PC-9 (cell line): ENCODE measurements around the gene SPRR2F. TPM values are rescaled to one million over a fixed set of nuclear protein-coding genes. Genes with fewer than 3 reads are reported as not detected.

Experiments
- Bru-seq: library from RNA; stranded (reverse); fragments of 400-500 nt; gene quantifications from one replicate; lab custom pipeline; 2021; lab: Mats Ljungman, UMichigan
- BruChase-seq, 2 experiments: library from RNA; stranded (reverse); fragments of 400-500 nt; gene quantifications; one replicate each; lab custom pipeline; 2021; lab: Mats Ljungman, UMichigan
- BruUV-seq: library from RNA; stranded (reverse); fragments of 400-500 nt; replicated peaks from 2 replicates; lab custom pipeline; 2021; lab: Mats Ljungman, UMichigan
- CTCF ChIA-PET: fragments of 300-600 bp; sonication (Branson Sonifier 250); formaldehyde crosslinking; loops from one replicate; lab custom pipeline; 2022; ENCODE audit warnings: antibody characterized with exemption; lab: Charles Lee
- POLR2A ChIA-PET: fragments of 300-600 bp; sonication (Branson Sonifier 250); formaldehyde crosslinking; loops from one replicate; lab custom pipeline; 2022; ENCODE audit warnings: antibody characterized with exemption; ENCODE audit not compliant: unreplicated experiment; lab: Charles Lee
- DNase-seq, 2 experiments: peaks; one replicate each; pipeline versions ENCODE4 v3.0.0 to v3.0.0-alpha.2; 2015 to 2022; ENCODE audit warnings: mixed read lengths in 1 of 2
- H2AFZ ChIP-seq: fragments of 200-600 bp; sonication (generic); 2 replicates; pipeline ENCODE4 v1.8.1; 2017; ENCODE audit warnings: antibody characterized with exemption
- H3F3A ChIP-seq: fragments of 200-600 bp; sonication (generic); 2 replicates; pipeline ENCODE4 v1.8.1; 2017; ENCODE audit warnings: antibody characterized with exemption, mild to moderate bottlenecking, low read depth; ENCODE audit not compliant: insufficient read depth
- H3K27ac ChIP-seq: fragments of 200-600 bp; sonication (generic); 2 replicates; pipeline ENCODE4 v1.6.1; 2016; ENCODE audit warnings: mixed run types
- H3K27me3 ChIP-seq: fragments of 200-600 bp; sonication (generic); 2 replicates; pipeline ENCODE4 v1.6.1; 2016; ENCODE audit warnings: low read depth, mixed run types; ENCODE audit not compliant: insufficient read depth
- H3K36me3 ChIP-seq: fragments of 200-600 bp; sonication (generic); 2 replicates; pipeline ENCODE4 v1.6.1; 2016; ENCODE audit warnings: low read depth, mixed run types
- H3K4me1 ChIP-seq: fragments of 200-600 bp; sonication (generic); replicated peaks from 2 replicates; pipeline ENCODE4 v1.6.1; 2016; ENCODE audit warnings: mixed run types; ENCODE audit not compliant: insufficient read depth
- H3K4me2 ChIP-seq: fragments of 200-600 bp; sonication (generic); 2 replicates; pipeline ENCODE4 v1.6.1; 2017; ENCODE audit warnings: mixed run types
- H3K4me3 ChIP-seq: fragments of 200-600 bp; sonication (generic); 2 replicates; pipeline ENCODE4 v1.6.1; 2016; ENCODE audit warnings: mixed run types
- H3K79me2 ChIP-seq: fragments of 200-600 bp; sonication (generic); 2 replicates; pipeline ENCODE4 v1.6.1; 2017; ENCODE audit warnings: low read depth, mixed run types
- H3K9me2 ChIP-seq: fragments of 200-600 bp; sonication (generic); 2 replicates; pipeline ENCODE4 v1.8.1; 2017; ENCODE audit warnings: mild to moderate bottlenecking; ENCODE audit not compliant: insufficient read depth
- H3K9me3 ChIP-seq: fragments of 200-600 bp; sonication (generic); 2 replicates; pipeline ENCODE4 v1.8.1; 2016; ENCODE audit warnings: low read depth; ENCODE audit not compliant: insufficient read depth
- H4K20me1 ChIP-seq: fragments of 200-600 bp; sonication (generic); 2 replicates; pipeline ENCODE4 v1.8.1; 2017; ENCODE audit not compliant: insufficient read depth
- CTCF ChIP-seq: fragments of 200-600 bp; sonication (generic); conservative IDR thresholded peaks from 2 replicates; pipeline ENCODE4 v1.6.1; 2017; ENCODE audit warnings: mixed run types, antibody characterized with exemption, mild to moderate bottlenecking, moderate library complexity
- EZH2 ChIP-seq: fragments of 200-600 bp; sonication (generic); IDR thresholded peaks from 2 replicates; pipeline ENCODE4 v1.8.0; 2017; ENCODE audit warnings: antibody characterized with exemption, low read depth
- intact Hi-C: fragments of 100-400 bp; cut with micrococcal nuclease; formaldehyde crosslinking; loops from one replicate; pipeline ENCODE4 v1.10.0; 2022; ENCODE audit not compliant: unreplicated experiment
- long read RNA-seq: library from polyadenylated mRNA; stranded (forward); transcript quantifications from one replicate; pipeline ENCODE4 v2.0.0, GENCODE V29; 2022
- total RNA-seq: library from RNA; stranded (reverse); gene quantifications from 2 replicates; pipeline ENCODE4 v1.2.3, GENCODE V29; 2021

Gene SPRR2F
- total RNA-seq (not detected in 2 replicates), Bru-seq, nascent RNA (not detected), BruChase-seq, experiment 1, labeled RNA remaining after a 2-hour chase (not detected), BruChase-seq, experiment 2, labeled RNA remaining after a 6-hour chase (not detected)
- long read RNA-seq, result 0 reads

GRCh38 chr1:153113416-153113815 is at the start of gene SPRR2F:
Gene SPRR2F, minus strand, starts transcription at chr1:153113516. Its CDS starts 783 bp downstream, at chr1:153112733.
- no peaks in the 10 kb centered on the region for H3F3A ChIP-seq
- no peaks in the 10 kb centered on the region for H3K9me2 ChIP-seq
- no peak within 1 kb of the TSS for H3K27ac ChIP-seq
- no TSS peak for BruUV-seq
- DNase-seq, result no peak
- CTCF ChIA-PET, result no interaction called here
- no peaks in the 10 kb centered on the region for H3K4me1 ChIP-seq
- no peaks in the 10 kb centered on the region for H3K9me3 ChIP-seq
- H3K4me3 ChIP-seq, result no peak within 1 kb of the TSS
- no peaks in the 10 kb centered on the region for H3K36me3 ChIP-seq
- TF ChIP-seq EZH2, result no peak
- intact Hi-C loops, result no loop called here
- no peak within 1 kb of the TSS for H2AFZ ChIP-seq
- H3K4me2 ChIP-seq, result no peak within 1 kb of the TSS
- H3K79me2 ChIP-seq, result no peaks in the 10 kb centered on the region
- POLR2A ChIA-PET, result no interaction called here
- no peaks in the 10 kb centered on the region for H4K20me1 ChIP-seq
- no peaks in the 10 kb centered on the region for H3K27me3 ChIP-seq

- Histone ChIP-seq H3K27me3 (peaks cover 22% of the 10 kb centered on the region), H3K79me2 (no peaks in the 10 kb centered on the region), H2AFZ (no peak overlapping the region), H3K4me1 (no peaks in the 10 kb centered on the region), H3K27ac (no peak overlapping the region), H4K20me1 (no peaks in the 10 kb centered on the region), H3F3A (no peaks in the 10 kb centered on the region), H3K9me2 (no peaks in the 10 kb centered on the region), H3K4me2 (no peak overlapping the region), H3K4me3 (no peak overlapping the region), H3K9me3 (peaks cover 4% of the 10 kb centered on the region; the same call in 1 of the 2 replicates), H3K36me3 (no peaks in the 10 kb centered on the region)
- BruUV-seq, result no TSS peak
- CTCF ChIA-PET, result no interaction called here
- TF ChIP-seq EZH2, result no peak
- TF ChIP-seq CTCF, result no peak
- DNase-seq, result no peak
- intact Hi-C loops, result no loop called here
- POLR2A ChIA-PET, result no interaction called here
Observed at GRCh38 chr1:153155541-153155940, 42.2 kb upstream of the SPRR2F start.

GRCh38 chr1:153152481-153152880 is 39.2 kb upstream of the SPRR2F start:
- Histone ChIP-seq H3K9me2 (no peaks in the 10 kb centered on the region), H3K36me3 (no peaks in the 10 kb centered on the region), H4K20me1 (no peaks in the 10 kb centered on the region), H3K79me2 (no peaks in the 10 kb centered on the region), H3K4me3 (no peak overlapping the region), H2AFZ (no peak overlapping the region), H3F3A (no peaks in the 10 kb centered on the region), H3K27me3 (peaks cover 16% of the 10 kb centered on the region), H3K4me2 (no peak overlapping the region), H3K4me1 (no peaks in the 10 kb centered on the region), H3K27ac (no peak overlapping the region), H3K9me3 (no peaks in the 10 kb centered on the region)
- intact Hi-C loops, result no loop called here
- ChIA-PET CTCF (no interaction called here), POLR2A (interaction anchor here (0.7 kb wide), 1 partner anchor 175 kb away, joined by 5 read pairs; no protein-coding TSS in a partner anchor)
- DNase-seq, result no peak
- no TSS peak for BruUV-seq
- no peak for TF ChIP-seq EZH2
- TF ChIP-seq CTCF, result no peak
